Heart right ventricle (tissue), 16 donors: ENCODE data around the gene DNAH3. TPM values are rescaled to one million over a fixed set of nuclear protein-coding genes. Genes with fewer than 3 reads are reported as not detected.
"Not testable (repeated sequence)": the region's sequence is repeated elsewhere in the genome, so short reads cannot be mapped to it uniquely, and the experiment has no call there.

Source experiments
- ATAC-seq, 8 donors: fragments of 200-7000 bp; cut with Tn5 transposase; one replicate each; pipeline ENCODE4 v1.9.1; 2020; ENCODE audit warnings: mild to moderate bottlenecking in 8 of 8, moderate library complexity in 8 of 8, moderate number of reproducible peaks in 1 of 8
- DNase-seq, 2 donors: peaks; one replicate each; pipeline ENCODE4 v3.0.0-alpha.2; 2020
- H3K27ac ChIP-seq, 10 donors: fragments of 200-600 bp; sonication (generic) in 2 of 10; one replicate each; pipeline versions ENCODE4 v1.5.0 to v1.8.0; 2020 to 2022; ENCODE audit warnings: mild to moderate bottlenecking in 3 of 10
- H3K27me3 ChIP-seq, 7 donors: fragments of 200-600 bp; one replicate each; pipeline ENCODE4 v1.8.0; 2021 to 2022; ENCODE audit warnings: mild to moderate bottlenecking in 2 of 7
- H3K36me3 ChIP-seq, 9 donors: fragments of 200-600 bp; sonication (generic) in 1 of 9; one replicate each; pipeline versions ENCODE4 v1.5.0 to v1.8.0; 2020 to 2022; ENCODE audit warnings: mild to moderate bottlenecking in 2 of 9
- H3K4me1 ChIP-seq, 9 donors: fragments of 200-600 bp; sonication (generic) in 1 of 9; one replicate each; pipeline versions ENCODE4 v1.5.0 to v1.8.0; 2020 to 2022; ENCODE audit warnings: mild to moderate bottlenecking in 4 of 9
- H3K4me3 ChIP-seq, 10 donors: fragments of 200-600 bp; sonication (generic) in 2 of 10; one replicate each; pipeline versions ENCODE4 v1.5.0 to v1.8.0; 2020 to 2022; ENCODE audit warnings: mild to moderate bottlenecking in 7 of 10, moderate library complexity in 2 of 10
- H3K9me3 ChIP-seq, 11 donors: fragments of 200-600 bp in 10 of 11; sonication (generic) in 2 of 11; one replicate each; pipeline versions ENCODE4 v1.5.0 to v1.8.0; 2013 to 2022; ENCODE audit warnings: mild to moderate bottlenecking in 2 of 11, control low read depth in 1 of 11, moderate library complexity in 1 of 11
- CTCF ChIP-seq, 9 donors: fragments of 200-600 bp; sonication (generic) in 2 of 9; IDR thresholded peaks; one replicate each; pipeline versions ENCODE4 v1.5.0 to v1.8.0; 2021 to 2022; ENCODE audit warnings: antibody characterized with exemption in 9 of 9, mild to moderate bottlenecking in 5 of 9, moderate library complexity in 1 of 9
- WGBS, 2 donors: extraction: QIAGEN DNeasy Blood & Tissue Kit; methylation state at CpG; one replicate each; pipeline ENCODE4 v1.1.7; 2013; ENCODE audit warnings: inconsistent platforms in 1 of 2; 5-methylcytosine and 5-hydroxymethylcytosine counted together
- intact Hi-C, 10 donors: fragments of 100-400 bp; cut with DNase I; formaldehyde crosslinking; loops; one replicate each; pipeline versions ENCODE4 v1.11.1 to v1.14.2; 2022
- long read RNA-seq, 3 donors: library from polyadenylated mRNA; unstranded; transcript quantifications; one replicate each; pipeline ENCODE4 v2.0.0, GENCODE V29; 2020 to 2021
- polyA plus RNA-seq, 2 donors: library from polyadenylated mRNA; stranded (reverse); fragments of 200-250 nt; gene quantifications; one replicate each; pipeline ENCODE4 v1.2.3, GENCODE V29; 2013
- total RNA-seq, 10 donors: library from RNA; stranded (reverse); fragmentation: NEBNext Ultra II Directional in 3 of 10; extraction: Animal tissue kit (Norgen Biotek cat#: 25700) in 3 of 10; gene quantifications; one replicate each; pipeline versions ENCODE4 v1.2.1 to v1.2.4, GENCODE V29; 2021 to 2023
- donor health status: Arrhythmogenic right ventricular cardiomyopathy.
- donor health status: ischemic (EF 13 %, LVEDD 7.1; RV severe dilation, severe dysfunction).
- donor health status: healthy with polysubstance abuse.
- donor health status: DM: no; HTN: yes; CAD: no.
- donor health status: DM: no; HTN: no; CAD: no.
- donor health status: ischemic (EF 25% LVEDD 6.9; RV normal size, moderate dysfunction).
- donor health status: ischemic (EF 25% LVEDD 5.7; RV mildly dilated, moderate dysfunction).
- donor health status: healthy.
- donor health status: DM: yes; HTN: yes; CAD: no.
- donor health status: Ischemic cardiomyopathy.
- donor health status: ischemic (EF 35%, LVEDD 5.7; RV mildly dilated, moderate dysfunction).
- donor health status: nonischemic (EF 11% LVEDD 7.7; RV severe dilation, severe dysfunction).
- donor health status: DM: yes; HTN: yes; CAD: no.
- donor health status: PGD.
- donor health status: ischemic (EF 29% LVEDD 5.4; RV normal size, mild dysfunction).
- donor health status: nonischemic (EF 23%, LVEDD 6.1; RV moderate dilation, normal function).

DNAH3 gene
- total RNA-seq, result 1 to 10 TPM in 6 of 10 donors, under 1 TPM in 4; 0.39 to 3.7 (median 1.1) TPM
- polyA plus RNA-seq, result 1 to 10 TPM in 1 of 2 donors, not detected in 1; 1.0 TPM
- long read RNA-seq, donor 1, result 0 reads
- long read RNA-seq, donor 2, result 0 reads
- long read RNA-seq, donor 3, result 0 reads

GRCh38 chr16:21150375-21151001, at the start of gene DNAH3:
Gene DNAH3 (minus strand): TSS chr16:21150846. CDS start chr16:21150319, 527 bp downstream.
- intact Hi-C loops, result loop anchor here in 5 of 10 donors (10.0 kb wide), 5 partner anchors 154 to 1524 kb away; no protein-coding TSS in a partner anchor
- DNase-seq, result no peak
- peak; percentile 11 to 81 (median 58) for ATAC-seq
- Histone ChIP-seq H3K4me3 (no peak within 1 kb of the TSS), H3K36me3 (no peaks in the 10 kb centered on the region), H3K27me3 (no peaks in the 10 kb centered on the region), H3K27ac (no peak within 1 kb of the TSS), H3K9me3 (no peaks in the 10 kb centered on the region), H3K4me1 (peaks cover 0 to 10% (median 7%) of the 10 kb centered on the region in 9 donors)
- no peak for TF ChIP-seq CTCF (IDR thresholded peaks at IDR 0.05)
- 7 to 12% methylated on average over 8 of the region's 8 CpGs for WGBS, 2 donors

- no peak for ATAC-seq
Measured at GRCh38 chr16:21199607-21200218, 49.1 kb upstream of the DNAH3 start.

GRCh38 chr16:21197621-21198020, 47.0 kb upstream of the DNAH3 start:
- WGBS, 2 donors, result 72 to 81% methylated on average over 3 of the region's 3 CpGs
- H3K9me3 ChIP-seq, result no peaks in the 10 kb centered on the region
- intact Hi-C loops, result no loop called here
- no peaks in the 10 kb centered on the region for H3K36me3 ChIP-seq
- H3K27me3 ChIP-seq, result peaks cover 0 to 42% (median 16%) of the 10 kb centered on the region in 7 donors
- no peak for TF ChIP-seq CTCF (IDR thresholded peaks at IDR 0.05)
- H3K27ac ChIP-seq, result no peak overlapping the region
- no peak overlapping the region for H3K4me3 ChIP-seq
- no peak for ATAC-seq
- no peak for DNase-seq
- no peaks in the 10 kb centered on the region for H3K4me1 ChIP-seq

More at GRCh38 chr16:21199607-21200218, 49.1 kb upstream of the DNAH3 start:
- 57 to 61% methylated on average over 5 of the region's 5 CpGs for WGBS, 2 donors
- TF ChIP-seq CTCF (IDR thresholded peaks at IDR 0.05), result no peak
- intact Hi-C loops, result no loop called here
- Histone ChIP-seq H3K36me3 (no peaks in the 10 kb centered on the region), H3K4me3 (no peak overlapping the region), H3K27ac (no peak overlapping the region), H3K27me3 (peaks cover 0 to 42% (median 16%) of the 10 kb centered on the region in 7 donors), H3K9me3 (no peaks in the 10 kb centered on the region), H3K4me1 (no peaks in the 10 kb centered on the region)
- no peak for DNase-seq

GRCh38 chr16:21197112-21197511, 46.5 kb upstream of the DNAH3 start:
- no peaks in the 10 kb centered on the region for H3K36me3 ChIP-seq
- no peak for DNase-seq
- no peak for ATAC-seq
- H3K27me3 ChIP-seq, result peaks cover 0 to 42% (median 16%) of the 10 kb centered on the region in 7 donors
- no peaks in the 10 kb centered on the region for H3K9me3 ChIP-seq
- H3K4me3 ChIP-seq, result no peak overlapping the region
- TF ChIP-seq CTCF (IDR thresholded peaks at IDR 0.05), result no peak
- H3K4me1 ChIP-seq, result no peaks in the 10 kb centered on the region
- 80 to 84% methylated on average over 1 of the region's 1 CpG for WGBS, 2 donors
- no peak overlapping the region for H3K27ac ChIP-seq
- intact Hi-C loops, result no loop called here

GRCh38 chr16:21195330-21195729, 44.7 kb upstream of the DNAH3 start:
- H3K27ac ChIP-seq, H3K9me3 ChIP-seq, H3K36me3 ChIP-seq, H3K4me1 ChIP-seq, intact Hi-C loops, ATAC-seq, DNase-seq, H3K4me3 ChIP-seq: not testable (repeated sequence)
- peaks cover 0 to 28% (median 9%) of the 10 kb centered on the region in 7 donors for H3K27me3 ChIP-seq
- WGBS, 2 donors, result 93 to 95% methylated on average over 8 of the region's 8 CpGs
